Body of pancreas (tissue), 4 donors: Measurements from ENCODE around the gene KIN.
A peak's percentile ranks its signal among the peaks of the same experiment; 100 is the strongest.

ENCODE experiments used
- CTCF ChIP-seq, 7 experiments: fragments of 450-650 bp in 4 of 7; fragments of 200-600 bp in 3 of 7; sonication (generic) in 3 of 7; IDR thresholded peaks; one replicate each; pipeline ENCODE4 v1.5.1; 2016 to 2019; ENCODE audit warnings: antibody characterized with exemption in 7 of 7
- POLR2A ChIP-seq, 3 donors: fragments of 450-650 bp; IDR thresholded peaks; one replicate each; pipeline ENCODE4 v1.6.1; 2016; ENCODE audit warnings: antibody characterized with exemption in 3 of 3, mild to moderate bottlenecking in 2 of 3

- TF ChIP-seq CTCF (IDR thresholded peaks at IDR 0.05) (no peak), POLR2A (IDR thresholded peaks at IDR 0.05) (peak; percentile 65 to 92 (median 91))
Observed at GRCh38 chr10:7787857-7788638, at the start of gene KIN, which contains the start of gene ATP5F1C.
